Endothelial cell (in vitro differentiated cells): Measurements from ENCODE around the gene ZNF618. TPM values are rescaled to one million over a fixed set of nuclear protein-coding genes. Genes with fewer than 3 reads are reported as not detected.

ENCODE experiments used
- DNase-seq: peaks from one replicate; pipeline ENCODE4 v3.0.0; 2021; ENCODE audit warnings: low spot score
- H3K27ac Mint-ChIP-seq: one replicate; pipeline ENCODE4 v1.8.0; 2021; ENCODE audit warnings: mixed read lengths, inconsistent platforms; ENCODE audit not compliant: unreplicated experiment
- H3K27me3 Mint-ChIP-seq: one replicate; pipeline ENCODE4 v1.8.0; 2021; ENCODE audit warnings: mild to moderate bottlenecking, moderate library complexity, mixed read lengths, inconsistent platforms; ENCODE audit not compliant: unreplicated experiment
- H3K36me3 Mint-ChIP-seq: one replicate; pipeline ENCODE4 v1.8.0; 2021; ENCODE audit warnings: mild to moderate bottlenecking, low read depth, mixed read lengths, inconsistent platforms; ENCODE audit not compliant: unreplicated experiment
- H3K4me1 Mint-ChIP-seq: one replicate; pipeline ENCODE4 v1.8.0; 2021; ENCODE audit warnings: mild to moderate bottlenecking, mixed read lengths, inconsistent platforms; ENCODE audit not compliant: unreplicated experiment
- H3K4me3 Mint-ChIP-seq: one replicate; pipeline ENCODE4 v1.8.0; 2021; ENCODE audit warnings: mild to moderate bottlenecking, mixed read lengths, inconsistent platforms; ENCODE audit not compliant: unreplicated experiment
- H3K9me3 Mint-ChIP-seq: one replicate; pipeline ENCODE4 v1.8.0; 2021; ENCODE audit warnings: mixed read lengths, inconsistent platforms; ENCODE audit not compliant: unreplicated experiment
- CTCF ChIP-seq: fragments of 200-600 bp; sonication (generic); IDR thresholded peaks from one replicate; pipeline ENCODE4 v1.5.0; 2021; ENCODE audit warnings: antibody characterized with exemption; ENCODE audit not compliant: unreplicated experiment
- total RNA-seq: library from RNA; stranded (reverse); fragmentation: NEBNext Ultra II Directional; extraction: Animal tissue kit (Norgen Biotek cat#: 25700); gene quantifications from one replicate; pipeline ENCODE4 v1.2.1, GENCODE V29; 2021; ENCODE audit not compliant: unreplicated experiment

ZNF618 gene
- total RNA-seq, 1 donor from 2014 or later, result 35.0 TPM

- no peak overlapping the region for H3K27ac Mint-ChIP-seq
- H3K27me3 Mint-ChIP-seq, result no peaks in the 10 kb centered on the region
- no peaks in the 10 kb centered on the region for H3K36me3 Mint-ChIP-seq
- H3K4me1 Mint-ChIP-seq, result peaks cover 6% of the 10 kb centered on the region
- no peaks in the 10 kb centered on the region for H3K9me3 Mint-ChIP-seq
- H3K4me3 Mint-ChIP-seq, result no peak overlapping the region
- TF ChIP-seq CTCF, result no peak
- no peak for DNase-seq
These were observed 3.2 kb downstream of the ZNF618 start for GRCh38 chr9:113879318-113879717.

GRCh38 chr9:113879911-113880310, 3.8 kb downstream of the ZNF618 start:
- Mint-ChIP-seq H3K4me1 (peaks cover 8% of the 10 kb centered on the region), H3K27ac (no peak overlapping the region), H3K27me3 (no peaks in the 10 kb centered on the region), H3K36me3 (no peaks in the 10 kb centered on the region), H3K9me3 (no peaks in the 10 kb centered on the region), H3K4me3 (no peak overlapping the region)
- DNase-seq, result no peak
- no peak for TF ChIP-seq CTCF

GRCh38 chr9:113882181-113882580, 6.1 kb downstream of the ZNF618 start:
- peaks cover 9% of the 10 kb centered on the region for H3K4me1 Mint-ChIP-seq
- no peak for DNase-seq
- no peak overlapping the region for H3K4me3 Mint-ChIP-seq
- H3K27ac Mint-ChIP-seq, result no peak overlapping the region
- no peak for TF ChIP-seq CTCF
- H3K36me3 Mint-ChIP-seq, result no peaks in the 10 kb centered on the region
- no peaks in the 10 kb centered on the region for H3K9me3 Mint-ChIP-seq
- no peaks in the 10 kb centered on the region for H3K27me3 Mint-ChIP-seq

- peaks cover 13% of the 10 kb centered on the region for H3K4me1 Mint-ChIP-seq
- no peaks in the 10 kb centered on the region for H3K27me3 Mint-ChIP-seq
- no peak overlapping the region for H3K4me3 Mint-ChIP-seq
- no peak for DNase-seq
- no peak overlapping the region for H3K27ac Mint-ChIP-seq
- no peaks in the 10 kb centered on the region for H3K9me3 Mint-ChIP-seq
- TF ChIP-seq CTCF, result no peak
- no peaks in the 10 kb centered on the region for H3K36me3 Mint-ChIP-seq
These were observed 6.6 kb downstream of the ZNF618 start for GRCh38 chr9:113882636-113883164.

- TF ChIP-seq CTCF, result no peak
- Mint-ChIP-seq H3K27ac (no peak overlapping the region), H3K4me1 (peaks cover 9% of the 10 kb centered on the region), H3K36me3 (peaks cover 17% of the 10 kb centered on the region), H3K4me3 (no peak overlapping the region), H3K9me3 (no peaks in the 10 kb centered on the region), H3K27me3 (no peaks in the 10 kb centered on the region)
- DNase-seq, result no peak
These were observed 9.3 kb downstream of the ZNF618 start for GRCh38 chr9:113885183-113886025.
